Measurements from ENCODE around the gene RABGAP1L. TPM values are rescaled to one million over a fixed set of nuclear protein-coding genes. Genes with fewer than 3 reads are reported as not detected.

Gene RABGAP1L
- total RNA-seq, 2 donors from 2014 or later: 37.9 to 59.8 TPM

- Histone ChIP-seq H3K4me1 (ENCODE audit: control insufficient read depth in 1 of 2, low read depth in 2 of 2) (no peaks in the 10 kb centered on the region), H3K4me3 (no peak overlapping the region), H3K27me3 (replicated peaks; ENCODE audit: insufficient read depth) (no peaks in the 10 kb centered on the region), H3K27ac (no peak overlapping the region), H3K9me3 (peaks cover 6% of the 10 kb centered on the region), H3K36me3 (no peaks in the 10 kb centered on the region)
- no peak for ATAC-seq (ENCODE audit: insufficient number of reproducible peaks, low FRiP score, low read depth)
- no peak for DNase-seq (ENCODE audit: low spot score)
- TF ChIP-seq CTCF (IDR thresholded peaks at IDR 0.05): no peak
Measured at GRCh38 chr1:174654560-174654959, 495.2 kb downstream of the RABGAP1L start.

- Histone ChIP-seq H3K27me3 (replicated peaks; ENCODE audit: insufficient read depth) (no peaks in the 10 kb centered on the region), H3K9me3 (peaks cover 6% of the 10 kb centered on the region), H3K4me3 (no peak overlapping the region), H3K36me3 (no peaks in the 10 kb centered on the region), H3K27ac (no peak overlapping the region), H3K4me1 (ENCODE audit: control insufficient read depth in 1 of 2, low read depth in 2 of 2) (no peaks in the 10 kb centered on the region)
- DNase-seq (ENCODE audit: low spot score) (no peak), ATAC-seq (ENCODE audit: insufficient number of reproducible peaks, low FRiP score, low read depth) (no peak)
- TF ChIP-seq CTCF (IDR thresholded peaks at IDR 0.05): no peak
Measured at GRCh38 chr1:174656409-174657059, 497.2 kb downstream of the RABGAP1L start.

- no peak for TF ChIP-seq CTCF (IDR thresholded peaks at IDR 0.05)
- no peaks in the 10 kb centered on the region for H3K36me3 ChIP-seq
- H3K4me1 ChIP-seq (ENCODE audit: control insufficient read depth in 1 of 2, low read depth in 2 of 2): no peaks in the 10 kb centered on the region
- H3K27ac ChIP-seq: no peak overlapping the region
- no peak overlapping the region for H3K4me3 ChIP-seq
- ATAC-seq (ENCODE audit: insufficient number of reproducible peaks, low FRiP score, low read depth): no peak
- DNase-seq (ENCODE audit: low spot score): no peak
- no peaks in the 10 kb centered on the region for H3K27me3 ChIP-seq (replicated peaks; ENCODE audit: insufficient read depth)
- peaks cover 6% of the 10 kb centered on the region for H3K9me3 ChIP-seq
Measured at GRCh38 chr1:174657411-174657810, 498.1 kb downstream of the RABGAP1L start.

- H3K36me3 ChIP-seq: no peaks in the 10 kb centered on the region
- no peak for ATAC-seq (ENCODE audit: insufficient number of reproducible peaks, low FRiP score, low read depth)
- peaks cover 6% of the 10 kb centered on the region for H3K9me3 ChIP-seq
- H3K27me3 ChIP-seq (replicated peaks; ENCODE audit: insufficient read depth): no peaks in the 10 kb centered on the region
- H3K4me1 ChIP-seq (ENCODE audit: control insufficient read depth in 1 of 2, low read depth in 2 of 2): no peaks in the 10 kb centered on the region
- H3K4me3 ChIP-seq: no peak overlapping the region
- DNase-seq (ENCODE audit: low spot score): no peak
- no peak overlapping the region for H3K27ac ChIP-seq
- TF ChIP-seq CTCF (IDR thresholded peaks at IDR 0.05): no peak
Measured at GRCh38 chr1:174657893-174658292, 498.6 kb downstream of the RABGAP1L start.

GRCh38 chr1:174659823-174660222, 500.5 kb downstream of the RABGAP1L start:
- no peak for ATAC-seq (ENCODE audit: insufficient number of reproducible peaks, low FRiP score, low read depth)
- no peaks in the 10 kb centered on the region for H3K4me1 ChIP-seq (ENCODE audit: control insufficient read depth in 1 of 2, low read depth in 2 of 2)
- H3K4me3 ChIP-seq: no peak overlapping the region
- DNase-seq (ENCODE audit: low spot score): no peak
- peaks cover 6% of the 10 kb centered on the region for H3K9me3 ChIP-seq
- H3K27me3 ChIP-seq (replicated peaks; ENCODE audit: insufficient read depth): no peaks in the 10 kb centered on the region
- H3K36me3 ChIP-seq: no peaks in the 10 kb centered on the region
- no peak for TF ChIP-seq CTCF (IDR thresholded peaks at IDR 0.05)
- H3K27ac ChIP-seq: no peak overlapping the region

Measured in thoracic aorta (tissue), 2 donors.